Measurements from ENCODE around the gene TMEM218.

Gene TMEM218

DNA sequence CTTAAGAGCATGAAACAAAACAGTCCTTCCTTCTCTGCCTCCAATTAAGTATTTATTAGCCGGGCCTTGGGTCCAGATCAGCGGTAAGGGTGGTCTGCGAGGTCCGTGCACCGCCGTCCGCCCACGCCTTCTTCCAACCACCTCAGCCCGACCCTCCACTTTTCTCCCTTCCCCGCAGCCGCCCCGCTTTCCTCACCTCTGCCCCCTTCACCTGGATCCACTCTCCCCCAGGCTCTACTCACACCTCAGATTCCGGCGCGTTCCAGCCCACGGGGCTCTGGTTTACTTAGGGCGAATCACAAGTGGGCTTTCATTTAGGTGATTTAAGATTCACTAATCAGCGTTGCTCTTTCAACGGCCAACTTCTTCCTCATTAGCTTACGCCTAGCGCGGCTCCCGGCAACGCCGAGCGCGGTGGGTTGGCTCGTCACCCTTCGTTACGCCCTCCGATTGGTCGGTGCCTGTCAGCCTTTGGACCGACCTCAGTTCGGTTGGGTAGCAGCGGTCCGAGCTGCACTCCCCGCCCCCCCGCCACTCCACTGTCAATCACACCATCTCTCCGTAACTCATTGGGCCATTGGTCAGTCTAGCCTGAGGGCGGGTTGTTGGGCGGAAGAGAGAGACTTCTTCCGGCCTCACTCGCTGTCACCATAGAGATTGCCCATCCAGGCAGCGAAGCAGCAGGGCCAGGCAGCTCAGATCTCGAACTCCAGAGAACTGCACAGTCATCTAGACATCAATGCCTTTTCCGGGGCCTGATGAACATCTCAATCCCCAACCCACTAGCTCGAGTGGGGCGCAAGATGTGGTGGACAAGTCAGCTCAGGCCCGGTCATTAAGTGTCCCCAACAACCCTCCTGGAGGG lies at the start of gene TMEM218:
TSS of gene TMEM218 (minus strand) at position 284 of the 865 bp plus-strand sequence. CDS start 9,385 bp downstream, outside the sequence.
- in situ Hi-C loops (cut with MboI; ENCODE audit: low pct_unique_long_range_greater_than_20kb, low sequenced_read_pairs), result no loop called here
- DNase-seq, result peak; percentile 99

DNA sequence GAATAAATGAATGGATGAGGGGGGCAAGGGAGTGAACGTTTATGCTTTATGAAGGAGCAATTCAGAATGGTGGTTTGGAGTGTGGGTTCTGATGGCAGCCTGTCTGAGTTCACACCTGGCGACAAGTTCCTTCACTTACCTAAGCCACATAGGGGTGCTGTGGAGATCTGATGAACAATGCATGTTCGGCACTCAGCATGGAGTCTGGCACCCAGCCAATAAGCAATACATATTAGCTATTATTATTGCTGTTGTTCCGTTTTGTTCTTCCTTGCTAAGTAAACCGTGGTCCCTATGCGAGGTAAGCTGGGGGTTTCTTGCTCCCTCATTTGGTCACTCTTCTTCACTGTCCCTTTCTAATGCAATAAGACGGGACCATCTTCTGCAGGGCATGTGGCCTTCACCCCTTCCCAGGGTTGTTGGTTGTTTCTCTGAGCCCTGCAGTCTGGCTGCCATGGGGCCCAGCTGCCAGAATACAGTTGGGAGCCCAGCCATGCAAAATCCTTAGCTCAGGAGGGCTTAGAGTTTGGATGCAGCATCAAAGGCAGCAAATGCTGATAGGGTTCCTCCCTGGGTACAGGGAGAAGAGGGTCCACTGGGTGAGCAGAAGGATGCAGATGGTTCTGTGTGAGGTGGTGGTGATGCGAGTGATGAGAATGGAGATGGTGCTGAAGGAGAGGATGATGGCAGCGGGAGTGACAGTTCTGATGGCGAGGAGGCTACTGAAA lies 46.7 kb upstream of the TMEM218 start:
- DNase-seq, result no peak
- in situ Hi-C loops (cut with MboI; ENCODE audit: low pct_unique_long_range_greater_than_20kb, low sequenced_read_pairs), result no loop called here

DNA sequence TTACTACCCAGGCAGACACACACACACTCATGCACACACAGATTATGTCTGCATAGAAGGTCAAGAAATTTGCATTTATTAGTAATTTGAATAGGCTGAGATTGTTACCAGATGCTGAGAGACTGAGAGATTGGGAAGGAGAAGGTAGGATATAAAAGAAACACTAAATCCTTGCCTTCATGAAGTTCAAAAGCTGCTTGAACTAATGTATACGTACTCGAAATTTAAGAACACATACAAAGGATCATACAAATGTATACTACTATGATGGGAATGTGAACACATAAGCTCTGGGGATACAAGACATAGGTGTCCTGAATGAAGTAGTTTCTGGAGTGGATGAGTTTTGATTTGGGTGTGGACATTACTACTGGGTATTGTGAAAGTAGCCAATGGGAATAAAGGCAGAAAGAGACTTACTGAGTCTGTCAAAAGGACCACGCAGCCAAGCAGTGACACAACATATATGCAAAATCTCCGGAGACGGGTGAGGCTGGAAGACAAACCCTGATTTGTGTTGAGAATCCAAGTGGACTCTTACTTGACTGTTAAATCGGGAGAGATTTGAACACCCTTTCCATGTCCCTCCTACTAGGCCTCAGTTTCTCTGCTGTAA lies 45.8 kb upstream of the TMEM218 start:
- DNase-seq, result no peak
- in situ Hi-C loops (cut with MboI; ENCODE audit: low pct_unique_long_range_greater_than_20kb, low sequenced_read_pairs), result no loop called here

DNA sequence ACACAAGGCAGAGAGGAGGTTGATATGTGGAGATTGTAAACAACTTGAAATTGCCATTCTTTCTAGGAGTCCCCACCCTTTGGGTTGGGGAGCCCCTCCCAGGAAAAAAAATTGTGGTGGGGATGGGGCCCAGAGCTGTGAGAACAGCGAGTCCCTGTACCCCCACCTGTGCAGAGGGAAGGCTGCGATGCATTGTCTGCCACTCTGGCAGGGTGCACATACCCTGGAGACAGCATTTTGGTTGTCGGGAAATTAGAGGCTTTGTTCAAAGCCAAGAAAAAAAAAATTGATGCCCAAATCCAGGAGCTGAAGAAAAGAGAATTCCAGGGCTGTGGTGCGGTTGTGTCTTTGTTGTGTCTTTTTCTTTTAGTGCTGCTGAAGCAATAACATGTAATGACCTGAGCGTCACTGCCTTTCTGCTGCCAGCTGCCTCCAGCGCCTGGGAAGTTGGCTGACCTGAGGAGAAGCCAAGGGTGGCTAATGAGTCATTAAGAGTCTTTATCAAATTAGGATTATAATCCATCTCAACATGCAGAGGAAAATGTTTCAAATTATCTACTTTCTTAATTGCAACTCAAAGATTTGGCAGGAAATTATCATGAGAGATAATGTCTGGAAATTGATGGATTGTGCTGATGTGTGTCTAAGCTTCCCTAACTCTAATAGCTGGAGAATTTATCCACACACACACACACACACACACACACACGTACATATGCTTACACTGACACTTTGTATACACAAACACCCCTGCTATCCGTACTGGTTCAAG lies 45.1 kb upstream of the TMEM218 start:
- no peak for DNase-seq
- in situ Hi-C loops (cut with MboI; ENCODE audit: low pct_unique_long_range_greater_than_20kb, low sequenced_read_pairs), result no loop called here

DNA sequence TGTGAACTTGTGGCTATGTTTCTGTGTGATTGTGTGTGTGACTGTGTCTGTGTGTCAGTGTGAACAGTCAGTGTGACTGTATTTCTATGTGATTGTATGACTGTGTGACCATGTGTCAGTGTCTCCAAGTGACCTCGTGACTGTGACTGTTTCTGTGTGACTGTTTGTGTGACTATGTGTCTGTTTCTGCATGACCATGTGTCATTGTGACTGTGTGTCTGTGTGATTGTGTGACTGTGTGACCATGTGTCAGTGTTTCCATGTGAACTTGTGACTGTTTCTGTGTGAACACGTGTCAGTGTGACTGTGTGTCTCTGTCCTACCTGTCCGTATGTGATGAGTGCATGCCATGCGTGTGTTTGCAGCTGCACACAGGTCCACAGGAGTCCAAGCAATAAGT lies 44.3 kb upstream of the TMEM218 start:
- in situ Hi-C loops (cut with MboI; ENCODE audit: low pct_unique_long_range_greater_than_20kb, low sequenced_read_pairs), result no loop called here
- no peak for DNase-seq

DNA sequence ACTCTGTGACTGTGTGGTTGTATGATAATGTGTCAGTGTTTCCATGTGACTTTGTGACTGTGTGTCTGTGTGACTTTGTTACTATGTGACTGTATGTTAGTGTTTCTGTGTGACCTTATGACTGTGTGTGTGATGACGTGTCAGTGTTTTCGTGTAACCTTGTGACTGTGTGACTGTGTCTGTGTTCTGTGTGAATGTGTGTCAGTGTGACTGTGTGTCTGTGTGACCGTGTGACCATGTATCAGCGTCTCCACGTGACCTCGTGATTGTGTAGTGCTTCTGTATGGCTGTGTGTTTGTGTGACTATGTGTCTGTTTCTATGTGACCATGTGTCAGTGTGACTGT lies 43.6 kb upstream of the TMEM218 start:
- in situ Hi-C loops (cut with MboI; ENCODE audit: low pct_unique_long_range_greater_than_20kb, low sequenced_read_pairs), result no loop called here
- no peak for DNase-seq

DNA sequence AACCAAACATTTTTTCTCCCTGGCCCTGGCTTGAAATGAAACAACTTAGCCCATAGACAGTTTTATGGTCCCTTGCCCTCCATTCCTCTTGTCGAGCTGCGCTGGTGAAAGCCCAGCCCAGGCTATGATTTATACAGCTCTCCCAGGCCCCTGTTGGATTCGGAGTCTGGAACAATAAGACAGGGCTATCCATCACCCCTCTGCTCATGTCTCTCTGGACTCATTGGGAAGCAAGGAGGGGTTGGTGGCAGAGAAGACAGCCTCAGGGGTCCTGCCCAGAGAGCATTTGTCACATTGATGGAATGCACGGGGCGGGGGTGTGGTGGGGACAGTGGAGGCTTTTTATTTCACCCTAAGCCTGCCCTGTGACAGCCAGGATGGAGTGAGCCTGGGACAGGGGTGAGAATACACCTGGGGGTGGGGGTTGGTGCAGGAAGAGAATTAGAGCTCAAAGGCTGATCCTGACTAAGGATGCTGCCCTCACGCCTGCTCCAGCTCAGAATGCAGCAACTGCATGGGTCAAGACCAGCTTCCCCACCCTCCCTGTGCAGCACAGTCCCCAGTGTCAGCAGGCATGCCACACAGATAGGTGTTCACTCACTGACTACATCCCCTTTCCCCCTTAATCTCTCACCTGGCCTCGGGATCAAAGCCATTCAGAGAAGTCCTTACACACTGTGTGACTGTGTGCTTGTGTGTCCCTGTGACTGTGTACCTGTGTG lies 43.1 kb upstream of the TMEM218 start:
- in situ Hi-C loops (cut with MboI; ENCODE audit: low pct_unique_long_range_greater_than_20kb, low sequenced_read_pairs), result no loop called here
- no peak for DNase-seq

DNA sequence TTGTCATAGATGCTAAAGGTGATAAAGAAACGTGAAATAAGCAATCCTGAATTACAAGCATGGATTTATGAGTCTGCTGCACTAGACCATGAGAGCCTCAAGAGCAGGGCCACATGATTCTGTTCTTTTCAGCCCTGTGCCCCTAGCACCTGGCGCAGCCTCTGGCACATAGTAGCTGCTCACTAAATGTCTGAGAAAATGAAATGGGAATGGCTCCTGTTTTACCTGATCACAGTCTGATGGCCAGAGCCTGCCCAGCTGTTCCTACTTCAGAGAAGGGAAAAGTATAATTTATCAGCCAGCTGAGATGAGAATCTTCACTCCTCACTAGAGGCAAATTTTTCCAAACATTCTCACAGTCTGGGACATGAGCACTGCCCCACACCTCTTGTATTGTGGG lies 42.4 kb upstream of the TMEM218 start:
- in situ Hi-C loops (cut with MboI; ENCODE audit: low pct_unique_long_range_greater_than_20kb, low sequenced_read_pairs), result no loop called here
- no peak for DNase-seq

DNA sequence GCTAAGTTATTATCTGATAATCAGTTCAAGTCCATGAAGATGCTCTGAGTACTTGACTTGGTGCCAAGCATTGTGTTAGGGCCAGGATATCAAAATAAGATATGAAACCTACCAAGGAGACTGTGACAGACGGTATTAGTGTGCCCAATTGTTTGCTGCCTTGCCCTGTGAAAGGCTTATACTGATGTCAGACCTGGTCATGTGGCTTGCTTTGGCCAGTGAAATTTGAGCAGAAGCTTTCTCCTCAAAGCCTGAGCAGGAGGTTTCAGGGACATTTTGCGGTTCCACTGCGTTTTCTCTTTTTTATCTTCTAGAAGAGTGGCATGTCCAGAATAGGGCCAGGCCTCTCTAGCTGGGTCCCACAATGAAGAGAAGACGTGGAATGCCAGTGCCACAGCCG lies 37.3 kb upstream of the TMEM218 start:
- in situ Hi-C loops (cut with MboI; ENCODE audit: low pct_unique_long_range_greater_than_20kb, low sequenced_read_pairs), result no loop called here
- no peak for DNase-seq

DNA sequence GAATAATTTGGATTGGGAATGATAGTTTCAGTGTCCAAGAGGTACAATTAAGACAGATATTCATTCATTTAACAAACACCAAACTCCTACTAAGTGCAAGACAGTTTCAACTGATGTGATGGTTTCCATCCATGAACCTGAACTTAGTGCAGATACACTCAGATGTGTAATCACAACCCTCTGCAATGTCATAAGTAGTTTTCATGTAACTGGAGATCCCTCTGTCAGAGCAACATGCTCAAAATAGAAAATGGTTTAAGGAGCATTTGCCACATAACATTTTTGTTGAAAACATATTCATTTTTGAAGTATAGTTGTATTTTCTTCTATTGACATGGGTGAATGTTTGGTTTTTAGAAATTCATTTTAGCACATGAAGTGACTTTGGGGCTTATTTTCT lies 36.6 kb upstream of the TMEM218 start:
- in situ Hi-C loops (cut with MboI; ENCODE audit: low pct_unique_long_range_greater_than_20kb, low sequenced_read_pairs), result no loop called here
- no peak for DNase-seq

DNA sequence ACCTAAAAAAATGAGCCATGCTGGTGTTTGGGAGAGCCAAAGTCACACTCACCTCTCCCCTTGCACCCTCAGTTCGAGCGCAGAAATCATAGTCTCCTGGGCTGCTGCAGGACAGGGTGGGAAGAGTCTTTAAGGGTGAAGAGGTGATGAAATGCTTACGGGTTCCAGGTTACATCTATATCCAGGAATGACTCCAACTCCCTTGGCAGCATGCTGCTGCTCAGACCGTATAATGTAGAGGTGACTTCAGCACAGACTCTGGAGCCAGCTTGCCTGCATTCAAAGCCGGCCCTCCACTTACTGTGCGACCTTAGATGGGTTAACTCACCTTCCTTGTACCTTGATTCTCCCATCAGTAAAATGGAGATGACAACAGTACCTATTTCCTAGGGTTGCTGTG lies 35.9 kb upstream of the TMEM218 start:
- DNase-seq, result no peak
- in situ Hi-C loops (cut with MboI; ENCODE audit: low pct_unique_long_range_greater_than_20kb, low sequenced_read_pairs), result no loop called here

DNA sequence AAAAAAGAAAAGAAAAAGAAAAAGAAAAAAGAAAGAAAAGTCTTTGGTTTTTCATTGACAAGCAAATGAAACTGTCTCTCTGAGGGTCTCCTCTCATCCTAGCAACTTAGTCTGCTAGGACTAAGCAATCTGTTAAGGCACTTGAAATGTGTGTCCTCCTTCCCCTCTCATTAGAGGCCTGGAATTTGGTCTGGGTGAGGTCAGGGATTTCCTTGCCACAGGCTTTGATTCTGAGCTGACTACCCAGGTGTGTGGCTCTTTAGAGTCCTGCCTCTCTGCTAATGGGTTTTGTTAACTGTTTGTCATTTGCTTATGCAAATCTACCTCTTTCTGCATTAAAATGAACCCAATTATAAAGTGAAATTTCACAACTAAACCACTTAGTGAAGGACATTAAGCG lies 34.8 kb upstream of the TMEM218 start:
- in situ Hi-C loops (cut with MboI; ENCODE audit: low pct_unique_long_range_greater_than_20kb, low sequenced_read_pairs), result no loop called here

DNA sequence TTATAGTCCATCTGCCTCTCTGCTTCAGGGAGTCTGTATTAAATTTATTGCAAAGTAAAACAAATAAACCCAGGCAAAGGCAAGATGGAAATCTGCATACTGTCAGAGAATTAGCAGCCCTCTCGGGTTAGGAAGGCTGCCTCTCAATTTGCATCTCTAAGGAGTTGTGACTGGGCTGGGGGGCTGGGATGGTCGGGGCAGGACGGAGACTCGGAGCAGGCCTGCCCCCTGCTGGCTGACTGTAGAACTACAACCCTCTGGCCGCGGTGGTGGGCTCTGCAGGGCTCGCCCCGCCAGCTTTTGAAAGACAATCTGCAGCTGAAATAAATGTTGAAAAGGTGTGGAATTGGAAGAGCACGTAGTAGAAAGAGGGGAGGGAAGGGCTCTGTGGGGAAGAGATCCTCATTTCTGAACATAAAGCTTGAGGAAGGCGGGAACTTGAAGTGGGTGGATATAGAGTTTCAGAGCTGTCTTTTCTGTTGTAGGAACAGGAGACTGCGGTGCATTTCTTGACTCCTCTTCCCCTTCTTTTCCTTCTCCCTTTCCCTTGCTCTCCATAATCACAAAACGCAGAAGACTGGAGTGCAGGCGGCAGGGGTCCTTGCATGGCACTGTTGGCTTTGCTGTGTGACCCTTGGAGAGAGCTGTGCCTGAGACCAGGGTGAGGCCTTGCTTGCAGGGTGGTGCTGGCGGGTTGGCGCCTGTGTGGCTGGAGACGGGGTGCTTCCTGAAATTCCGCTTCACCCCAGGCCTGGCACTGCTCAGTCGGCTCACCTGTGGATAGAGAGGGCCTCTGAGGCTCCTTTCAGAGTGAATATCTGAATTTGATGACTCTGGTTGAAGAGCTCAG lies 30.5 kb upstream of the TMEM218 start:
- peak; percentile 69 for DNase-seq
- in situ Hi-C loops (cut with MboI; ENCODE audit: low pct_unique_long_range_greater_than_20kb, low sequenced_read_pairs), result no loop called here

More for the DNA sequence above, 34.8 kb upstream of the TMEM218 start:
- no peak for DNase-seq

DNA sequence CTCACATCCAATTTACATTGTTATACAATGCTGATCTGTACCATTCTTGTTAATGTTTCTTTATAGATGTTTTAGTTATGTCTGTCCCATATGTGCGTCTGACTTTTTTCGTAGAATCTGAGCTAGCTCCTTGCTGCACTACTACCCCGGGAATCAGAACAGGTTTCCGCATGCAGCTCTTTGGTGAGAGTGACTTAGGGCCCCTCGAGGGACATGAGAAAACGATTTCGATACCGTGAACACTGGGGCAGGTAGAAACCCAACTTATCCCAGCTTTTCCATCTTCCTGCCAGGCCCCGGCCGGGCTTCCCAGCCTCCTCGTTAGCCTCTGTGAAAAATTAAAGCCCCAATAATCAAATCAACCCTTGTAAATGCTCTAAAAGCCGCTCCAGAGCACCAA lies 29.8 kb upstream of the TMEM218 start:
- in situ Hi-C loops (cut with MboI; ENCODE audit: low pct_unique_long_range_greater_than_20kb, low sequenced_read_pairs), result no loop called here

DNA sequence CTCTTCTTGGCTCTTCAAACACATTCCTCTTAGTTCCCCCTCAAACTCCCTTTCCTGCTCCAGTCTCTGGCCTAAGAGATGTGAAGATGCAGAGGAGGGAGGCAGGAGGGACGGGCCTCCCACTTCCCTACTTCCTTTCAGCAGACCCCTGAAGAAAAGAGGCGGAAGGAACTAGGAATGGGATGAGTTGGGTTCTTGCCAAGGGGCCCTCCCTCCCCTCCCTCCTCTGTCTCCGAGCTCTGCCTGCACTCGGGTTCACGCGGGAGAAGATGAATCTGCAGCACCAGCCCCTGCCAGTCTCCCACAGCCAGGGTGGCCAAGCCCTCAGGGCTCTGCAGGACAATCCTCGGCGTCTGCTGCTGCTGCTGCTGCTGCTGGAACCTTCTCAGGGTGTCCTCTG lies 28.8 kb upstream of the TMEM218 start:
- in situ Hi-C loops (cut with MboI; ENCODE audit: low pct_unique_long_range_greater_than_20kb, low sequenced_read_pairs), result no loop called here
- DNase-seq, result no peak

More for the DNA sequence above, 29.8 kb upstream of the TMEM218 start:
- DNase-seq, result no peak

DNA sequence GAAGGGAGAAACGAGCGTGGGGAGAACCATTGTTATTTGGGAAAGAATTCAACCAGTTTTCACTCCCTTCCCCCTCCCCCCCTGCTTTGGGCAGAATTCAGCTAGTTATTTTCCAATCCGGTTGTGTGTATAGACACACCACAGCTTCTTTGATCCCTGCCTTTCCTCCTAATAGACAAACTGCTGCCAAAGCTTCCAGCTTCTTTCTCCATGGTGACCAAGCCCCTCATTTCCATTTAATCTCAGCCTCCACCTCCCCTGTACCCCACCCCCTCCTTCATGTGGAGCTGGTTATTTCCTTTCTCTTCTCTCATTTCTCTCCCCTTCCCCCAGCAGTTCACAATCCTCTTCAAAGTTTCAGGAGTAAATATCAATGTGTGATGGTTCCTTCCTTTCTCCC lies 28.4 kb upstream of the TMEM218 start:
- in situ Hi-C loops (cut with MboI; ENCODE audit: low pct_unique_long_range_greater_than_20kb, low sequenced_read_pairs), result no loop called here
- DNase-seq, result no peak

DNA sequence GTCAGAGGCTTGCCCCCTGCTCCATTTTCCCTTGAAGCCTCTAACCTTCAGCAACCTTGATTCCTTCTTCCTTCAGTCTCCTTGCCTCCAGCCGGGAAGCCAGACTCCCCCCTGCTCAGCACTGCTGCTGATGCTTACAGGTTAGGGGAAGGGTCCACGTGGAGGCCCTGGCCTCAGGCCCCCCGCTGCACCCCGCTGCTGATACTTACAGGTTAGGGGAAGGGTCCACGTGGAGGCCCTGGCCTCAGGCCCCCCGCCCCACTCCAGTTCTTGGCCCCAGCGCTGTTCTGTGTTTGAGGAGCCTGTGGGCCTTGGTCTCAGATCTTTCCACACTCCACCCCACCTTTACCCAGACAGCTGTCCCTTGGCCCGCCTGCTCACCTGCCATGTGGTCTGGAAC lies 27.5 kb upstream of the TMEM218 start:
- no peak for DNase-seq
- in situ Hi-C loops (cut with MboI; ENCODE audit: low pct_unique_long_range_greater_than_20kb, low sequenced_read_pairs), result no loop called here

DNA sequence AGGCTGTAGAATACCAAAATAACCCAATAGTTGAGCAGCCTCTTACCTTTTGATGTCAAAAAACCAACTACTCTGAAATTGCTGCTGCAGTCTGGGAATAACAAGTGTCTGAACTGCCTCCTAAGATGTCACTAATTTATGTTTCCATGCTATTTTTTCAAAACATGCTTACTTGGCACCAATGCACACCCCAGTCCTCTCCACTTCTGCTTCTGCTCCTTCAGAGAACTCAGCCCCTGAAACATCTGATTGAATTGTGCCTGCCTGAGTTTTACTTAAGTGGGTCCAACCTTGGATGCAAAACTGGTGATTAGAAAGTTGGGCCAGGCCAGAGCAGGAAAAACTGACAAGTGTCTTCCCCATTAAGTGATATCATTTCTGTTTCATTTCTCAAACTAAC lies 24.6 kb upstream of the TMEM218 start:
- in situ Hi-C loops (cut with MboI; ENCODE audit: low pct_unique_long_range_greater_than_20kb, low sequenced_read_pairs), result no loop called here

More for the DNA sequence above, 24.6 kb upstream of the TMEM218 start:
- DNase-seq, result no peak
